H54 (cell line): Measurements from ENCODE around the gene ZNF80.

ENCODE experiments used
- DNase-seq: peaks from one replicate; pipeline ENCODE4 v3.0.0; 2011; ENCODE audit warnings: low spot score, mixed read lengths; ENCODE audit not compliant: insufficient read length
- FAIRE-seq: peaks from 3 replicates; lab custom pipeline; 2011; peaks lifted over from hg19 to GRCh38; lab: Jason Lieb, UNC
- POLR2A ChIP-seq: IDR thresholded peaks from 2 replicates; pipeline ENCODE4 v1.6.1; 2011; ENCODE audit warnings: low read depth, mild to moderate bottlenecking, low read length

Gene ZNF80

DNA sequence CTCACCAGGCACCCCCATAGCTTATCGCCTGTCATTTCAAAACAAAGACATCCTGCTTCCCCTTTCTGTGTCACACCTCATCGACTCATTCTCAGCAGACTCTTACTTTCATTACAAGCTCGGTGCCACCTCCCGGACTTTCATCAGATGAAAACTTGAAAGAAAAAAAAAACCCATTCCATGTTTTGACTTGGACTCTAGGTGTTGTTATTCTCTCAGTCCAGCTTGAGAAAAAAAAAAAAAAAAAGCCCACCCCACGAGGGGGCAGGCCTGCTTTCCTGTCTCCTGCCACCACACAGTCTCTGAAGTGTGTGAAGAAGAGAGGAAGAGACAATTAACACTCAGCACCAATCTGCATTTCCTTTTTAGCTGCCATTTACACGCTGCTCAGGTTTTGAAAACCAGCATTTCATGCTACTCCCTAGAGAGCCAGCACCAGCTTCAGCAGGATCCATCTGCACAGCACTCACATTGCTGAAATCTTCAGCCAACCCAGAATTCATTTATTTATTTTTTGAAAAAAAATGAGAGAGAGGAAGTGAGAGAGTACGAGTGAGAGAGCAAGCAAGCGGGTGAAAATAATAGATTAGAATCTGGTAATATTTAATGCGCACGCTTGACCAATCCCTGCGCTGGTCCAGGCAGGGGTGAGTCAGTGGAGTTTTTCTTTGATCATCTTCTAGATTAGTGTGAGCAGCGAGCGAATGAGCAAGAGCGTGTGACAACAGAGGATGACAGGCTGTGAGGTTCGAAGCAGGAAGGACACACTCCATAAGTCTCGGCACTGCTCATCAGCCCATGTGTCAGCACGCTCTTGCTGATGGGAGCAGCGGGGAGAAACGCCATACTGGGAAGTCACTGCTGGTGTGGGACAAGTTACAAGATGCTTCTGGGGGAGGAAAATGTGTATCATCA lies 23.5 kb downstream of the ZNF80 start:
- no peak for FAIRE-seq
- no peak for TF ChIP-seq POLR2A
- peak; percentile 23 for DNase-seq

DNA sequence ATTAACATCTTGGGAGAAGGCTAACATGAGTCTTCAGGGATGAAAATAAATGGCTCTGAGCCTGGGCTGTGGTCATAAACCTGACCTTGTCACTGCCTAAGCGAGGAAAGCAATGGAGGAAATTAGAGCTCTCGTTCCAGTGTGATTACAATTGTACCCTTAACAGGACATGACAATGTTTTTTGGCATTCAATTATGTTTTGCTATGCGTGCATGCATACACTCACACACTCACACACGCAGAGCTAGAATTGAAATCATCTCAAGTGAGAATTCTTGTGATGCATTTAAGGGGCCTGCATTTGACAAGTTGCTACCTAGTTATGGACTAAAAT lies 24.1 kb downstream of the ZNF80 start:
- DNase-seq = no peak
- FAIRE-seq = no peak
- no peak for TF ChIP-seq POLR2A

DNA sequence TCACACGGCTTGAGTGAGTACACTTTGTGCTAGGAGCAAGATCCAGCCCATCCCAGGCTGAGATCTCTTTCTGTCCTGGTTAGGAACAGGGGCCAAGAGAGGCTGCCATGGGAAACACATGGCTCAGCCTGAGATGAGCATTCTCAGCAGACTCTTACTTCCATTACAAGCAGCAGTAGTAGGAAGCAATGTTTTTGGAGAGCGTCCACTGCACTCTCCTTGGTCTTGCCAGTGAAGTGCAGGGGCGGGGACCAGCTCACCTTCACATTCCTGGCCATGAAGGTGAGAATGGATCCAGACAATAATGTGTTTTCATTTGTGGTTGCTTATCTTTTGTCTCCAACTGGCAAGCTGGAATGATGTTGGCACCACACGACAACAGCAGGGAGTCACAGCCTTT lies 24.7 kb downstream of the ZNF80 start:
- DNase-seq (no peak), FAIRE-seq (no peak)
- no peak for TF ChIP-seq POLR2A

DNA sequence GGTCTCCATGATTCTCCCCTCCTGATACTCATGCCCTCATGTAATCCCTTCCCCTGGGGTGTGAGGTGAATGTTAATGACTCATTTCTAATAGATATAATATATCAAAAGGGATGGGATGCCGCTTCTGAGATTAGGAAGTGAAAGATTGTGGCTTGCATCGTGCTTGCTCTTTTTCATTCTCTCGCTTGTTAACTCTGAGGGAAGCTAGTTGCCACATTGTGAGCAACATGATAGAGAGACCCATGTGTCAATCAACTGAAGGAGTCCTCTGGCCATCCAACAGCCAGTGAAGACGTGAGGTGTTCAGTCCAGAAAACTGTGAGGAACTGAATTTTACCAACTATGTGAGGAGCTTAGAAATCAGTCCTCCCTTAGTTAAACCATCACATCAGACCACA lies 29.6 kb downstream of the ZNF80 start:
- TF ChIP-seq POLR2A = no peak
- no peak for FAIRE-seq
- DNase-seq = no peak

DNA sequence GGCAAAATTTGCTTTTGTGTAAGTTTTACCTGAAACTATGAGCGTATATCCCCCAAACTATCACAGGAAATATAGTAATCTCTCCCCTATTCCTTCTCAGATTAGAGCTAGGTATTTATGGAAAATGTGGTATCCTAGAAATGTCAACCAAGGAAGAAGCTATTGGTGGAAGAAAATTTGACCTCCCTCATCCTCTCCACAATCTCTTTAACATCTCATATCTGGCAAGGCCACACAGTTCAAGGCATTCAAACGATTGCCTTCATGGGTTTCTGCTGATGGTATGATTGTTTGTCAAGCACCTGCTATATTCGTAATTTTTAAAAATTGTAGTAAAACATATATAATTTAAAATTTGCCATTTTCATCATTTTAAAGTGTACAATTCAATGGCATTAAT lies 31.0 kb downstream of the ZNF80 start:
- no peak for DNase-seq
- TF ChIP-seq POLR2A = no peak
- FAIRE-seq = no peak

DNA sequence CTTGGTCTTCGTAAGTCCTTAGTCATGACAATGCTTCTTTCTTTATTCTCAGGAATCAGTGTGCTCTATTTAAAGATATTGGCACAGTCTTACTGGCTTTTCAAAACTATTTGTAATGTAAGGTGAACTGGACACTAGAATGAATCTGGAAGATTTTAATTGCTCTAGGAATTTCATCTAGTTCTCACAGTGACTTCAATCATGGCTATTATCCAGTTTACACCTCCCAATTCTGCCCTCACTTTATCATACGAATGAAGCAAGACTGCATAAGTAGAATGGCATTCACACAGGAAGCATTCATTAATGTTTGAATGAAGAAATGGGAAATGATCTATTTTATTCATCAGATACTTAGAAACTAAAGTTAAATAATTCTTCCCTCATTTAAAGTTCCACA lies 31.8 kb downstream of the ZNF80 start:
- no peak for DNase-seq
- TF ChIP-seq POLR2A = no peak
- no peak for FAIRE-seq

DNA sequence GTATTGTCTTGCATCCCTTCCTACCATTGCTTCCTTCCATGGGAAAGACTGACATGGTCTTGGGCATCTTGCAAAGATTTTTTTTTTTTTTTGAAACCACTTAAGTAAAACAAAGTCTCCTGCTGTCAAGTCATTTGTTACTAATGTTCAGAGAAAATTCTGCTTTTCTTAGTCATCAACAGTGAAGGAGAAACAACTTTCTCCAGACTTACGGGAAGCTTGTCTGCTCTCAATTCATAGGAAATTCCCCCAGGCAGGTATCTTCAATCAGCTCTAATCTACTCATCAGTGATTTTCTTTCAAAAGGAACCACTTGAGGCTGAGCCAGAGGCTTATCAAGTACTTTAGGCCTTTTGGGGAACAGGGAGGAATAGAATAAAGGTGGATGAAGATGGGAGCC lies 42.6 kb downstream of the ZNF80 start:
- no peak for FAIRE-seq
- DNase-seq = no peak
- TF ChIP-seq POLR2A = no peak

DNA sequence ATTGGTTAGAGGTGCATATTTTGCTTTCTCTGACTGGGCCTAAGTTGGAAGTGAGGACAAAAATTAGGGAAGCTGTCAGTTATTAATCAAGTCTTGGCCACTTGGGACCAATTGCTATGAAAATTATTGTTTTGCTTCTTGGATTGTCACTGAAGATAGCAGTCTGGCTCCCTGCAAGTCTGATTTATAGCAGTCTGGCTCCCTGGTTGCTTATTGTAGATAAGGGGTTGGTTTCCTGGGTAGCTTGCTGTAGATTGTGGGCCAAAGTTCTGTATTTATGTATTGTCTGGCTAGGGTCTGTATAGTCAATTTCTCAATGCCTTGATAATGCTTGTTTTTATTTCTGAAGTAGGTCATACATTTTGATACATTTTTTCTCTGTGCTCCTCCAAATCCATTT lies 45.2 kb downstream of the ZNF80 start:
- DNase-seq (no peak), FAIRE-seq (no peak)
- no peak for TF ChIP-seq POLR2A

DNA sequence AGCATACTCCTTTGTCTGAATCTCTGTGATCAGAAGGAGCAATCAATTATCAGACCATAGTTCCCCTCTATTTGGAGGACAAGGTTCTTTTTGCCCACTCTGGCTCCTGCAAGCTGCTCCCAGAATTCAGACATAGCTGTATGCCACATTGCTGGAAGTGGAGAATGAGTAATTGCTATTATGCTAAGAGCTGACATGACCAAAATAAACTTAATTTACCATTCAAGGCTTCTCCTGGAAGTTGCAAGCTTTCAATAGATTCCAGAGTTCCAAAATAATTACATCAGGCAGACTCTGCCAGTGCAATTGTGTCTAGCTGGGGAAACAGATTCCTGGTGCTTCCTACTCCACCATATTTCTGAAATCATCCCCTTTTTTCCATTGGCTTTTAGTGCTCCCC lies 50.9 kb downstream of the ZNF80 start:
- DNase-seq (no peak), FAIRE-seq (no peak)
- TF ChIP-seq POLR2A = no peak
